HG03469 (cell line): Measurements from ENCODE around the gene ECHS1.
"Not testable (repeated sequence)": the region's sequence is repeated elsewhere in the genome, so short reads cannot be mapped to it uniquely, and the experiment has no call there.

ENCODE experiments used
- ATAC-seq: cut with Tn5 transposase; IDR thresholded peaks from one replicate; pipeline ENCODE4 v1.9.1; 2021; ENCODE audit warnings: mild to moderate bottlenecking, moderate library complexity, moderate number of reproducible peaks; ENCODE audit not compliant: unreplicated experiment

Gene ECHS1

GRCh38 chr10:133327651-133328357 is 45.4 kb downstream of the ECHS1 start:
- ATAC-seq: no peak

DNA sequence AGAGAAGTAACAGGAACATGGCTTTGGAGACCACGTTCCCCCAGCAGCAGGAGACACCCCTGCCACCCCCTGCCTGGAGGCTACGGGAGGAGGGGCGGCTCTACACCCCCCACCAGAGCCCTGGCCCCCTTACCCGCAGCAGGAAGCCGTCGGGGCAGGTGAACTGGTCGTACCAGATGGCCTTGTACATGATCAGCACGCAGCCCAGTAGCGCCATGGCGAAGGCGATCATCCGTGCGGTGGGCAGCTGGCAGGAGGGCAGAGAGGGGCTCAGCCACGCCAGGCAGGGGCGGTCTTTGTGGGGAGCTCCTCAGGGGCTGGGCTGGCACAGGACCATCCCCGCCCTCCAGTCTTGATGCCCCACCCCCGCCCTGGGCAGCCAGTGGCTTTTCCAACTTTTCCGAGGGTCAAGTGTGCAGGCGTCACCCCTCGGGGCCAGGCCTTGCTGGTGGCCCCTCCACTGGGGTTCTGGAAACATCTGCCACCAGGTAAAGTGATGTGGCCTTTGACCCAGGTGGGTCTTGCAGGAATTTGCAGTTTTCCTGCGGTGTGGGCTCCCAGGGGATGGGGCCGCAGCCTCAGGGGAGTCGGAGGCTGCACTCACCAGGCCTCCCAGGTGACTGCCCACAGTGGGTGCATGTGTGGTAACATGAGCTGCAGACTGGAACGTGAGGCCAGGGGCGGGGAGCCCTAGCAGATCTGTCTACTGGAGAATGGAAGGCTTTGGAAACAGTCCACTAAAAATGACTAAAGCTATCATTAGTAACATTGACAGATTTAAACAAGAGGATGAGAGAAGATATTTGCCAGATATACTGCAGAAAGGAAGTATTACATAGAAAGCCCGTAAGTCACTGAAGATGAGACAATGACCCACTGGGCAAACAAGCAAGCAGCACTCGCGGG is 46.2 kb downstream of the ECHS1 start:
- no peak for ATAC-seq

- no peak for ATAC-seq
These were observed 47.0 kb downstream of the ECHS1 start for GRCh38 chr10:133326223-133326551.

DNA sequence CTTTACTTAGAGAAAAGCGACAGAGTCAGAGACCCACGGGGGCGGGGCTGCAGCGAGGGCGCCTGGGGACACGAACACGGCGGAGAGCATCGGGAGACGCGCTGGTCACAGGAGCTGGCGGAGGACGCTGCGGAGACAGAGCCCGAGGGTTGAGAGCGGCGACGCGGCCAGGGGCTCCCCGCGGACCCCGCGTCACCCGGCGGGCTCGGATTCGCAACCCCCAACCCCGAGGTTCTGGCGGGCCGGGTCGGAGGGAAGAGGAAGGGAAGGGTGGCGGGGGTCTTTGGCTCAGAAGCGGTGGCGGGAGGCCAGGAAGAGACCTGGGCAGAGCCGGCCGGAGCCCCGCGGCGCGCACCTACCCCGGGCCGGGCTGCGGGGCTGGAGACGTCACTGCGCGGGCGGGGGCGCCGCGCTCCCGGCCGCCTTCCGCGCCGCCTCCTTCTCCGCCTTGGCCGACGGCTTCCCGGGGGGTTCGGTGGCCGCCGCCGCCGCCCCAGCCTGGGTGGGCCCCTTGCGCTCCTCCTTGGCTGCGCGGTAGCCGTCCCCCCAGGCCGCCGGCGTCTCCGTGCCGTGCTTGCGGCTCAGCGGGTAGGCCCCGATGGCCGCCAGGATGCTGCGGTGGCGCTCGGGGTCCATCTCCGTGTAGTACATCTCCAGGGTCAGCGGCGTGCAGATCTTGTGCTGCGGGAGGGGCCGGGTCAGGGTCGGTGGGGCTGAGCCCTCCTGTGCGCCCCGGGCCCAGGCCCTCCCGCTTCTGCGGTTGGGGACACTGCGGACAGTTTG is 47.5 kb downstream of the ECHS1 start:
- no peak for ATAC-seq

DNA sequence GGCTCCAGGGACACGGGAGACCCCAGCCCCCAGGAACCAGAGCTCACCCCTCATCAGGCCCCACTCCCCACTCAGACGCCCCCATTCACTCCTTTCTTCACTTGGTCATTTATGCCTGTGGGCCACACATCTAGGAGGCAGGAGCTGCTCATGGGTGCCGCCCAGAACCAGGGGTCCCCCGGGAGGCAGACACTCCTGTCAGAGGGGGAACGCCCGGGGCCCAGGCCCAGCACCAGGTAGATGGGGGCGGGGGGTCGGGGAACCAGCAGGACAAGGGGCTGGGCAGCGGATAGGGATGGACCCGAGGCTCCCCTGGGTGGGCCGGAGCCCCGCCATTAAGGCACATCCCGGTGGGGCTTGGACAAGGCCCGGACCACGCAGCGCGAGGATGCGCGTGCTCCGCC is 48.3 kb downstream of the ECHS1 start:
- no peak for ATAC-seq

GRCh38 chr10:133324198-133324792 is 48.9 kb downstream of the ECHS1 start:
- no peak for ATAC-seq

- not testable (repeated sequence) for ATAC-seq
These were observed 51.0 kb downstream of the ECHS1 start for GRCh38 chr10:133322064-133322709.

DNA sequence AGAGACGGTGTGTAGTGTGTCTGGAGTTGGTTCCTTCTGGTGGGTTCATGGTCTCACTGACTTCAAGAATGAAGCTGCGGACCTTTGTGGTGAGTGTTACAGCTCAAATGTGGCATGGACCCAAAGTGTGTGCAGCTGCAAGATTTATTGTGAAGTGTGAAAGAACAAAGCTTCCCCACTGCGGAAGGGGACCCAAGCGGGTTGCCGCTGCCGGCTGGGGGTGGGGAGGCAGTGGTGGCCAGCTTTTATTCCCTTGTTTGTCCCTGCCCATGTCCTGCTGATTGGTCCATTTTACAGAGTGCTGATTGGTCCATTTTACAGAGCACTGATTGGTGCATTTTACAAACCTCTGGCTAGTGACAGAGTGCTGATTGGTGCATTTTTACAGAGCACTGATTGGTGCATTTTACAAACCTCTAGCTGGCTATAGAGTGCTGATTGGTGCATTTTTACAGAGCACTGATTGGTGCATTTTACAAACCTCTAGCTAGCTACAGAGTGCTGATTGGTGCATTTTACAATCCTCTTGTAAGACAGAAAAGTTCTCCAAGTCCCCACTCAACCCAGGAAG is 52.2 kb downstream of the ECHS1 start:
- not testable (repeated sequence) for ATAC-seq

- no peak for ATAC-seq
These were observed 54.5 kb downstream of the ECHS1 start for GRCh38 chr10:133318494-133319127.

- no peak for ATAC-seq
These were observed 56.4 kb downstream of the ECHS1 start for GRCh38 chr10:133316732-133317131.

DNA sequence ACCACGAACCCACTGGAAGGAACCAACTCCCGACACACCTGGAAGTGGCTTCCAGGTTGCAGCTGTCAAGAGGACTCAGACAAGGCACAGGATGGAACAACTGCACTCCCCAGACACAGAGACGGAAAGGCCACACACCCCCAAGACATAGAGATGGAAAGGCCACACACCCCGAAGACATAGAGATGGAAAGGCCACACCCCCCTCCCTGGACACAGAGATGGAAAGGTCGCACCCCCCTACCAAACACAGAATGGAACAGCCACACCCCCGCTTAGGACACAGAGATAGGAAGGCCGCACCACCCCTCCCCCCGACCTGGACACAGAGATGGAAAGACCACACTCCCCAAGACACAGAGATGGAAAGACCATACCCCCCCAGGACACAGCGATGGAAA is 56.9 kb downstream of the ECHS1 start:
- no peak for ATAC-seq

- ATAC-seq: no peak
These were observed 57.3 kb downstream of the ECHS1 start for GRCh38 chr10:133315847-133316246.

GRCh38 chr10:133314911-133315310 is 58.2 kb downstream of the ECHS1 start:
- no peak for ATAC-seq

- no peak for ATAC-seq
These were observed 60.0 kb downstream of the ECHS1 start for GRCh38 chr10:133313192-133313591.

GRCh38 chr10:133312769-133313145 is 60.4 kb downstream of the ECHS1 start:
- no peak for ATAC-seq
